Ureter (tissue), 1 donor: Measurements from ENCODE around the gene LGALSL. TPM values are rescaled to one million over a fixed set of nuclear protein-coding genes. Genes with fewer than 3 reads are reported as not detected.

Source experiments
- DNase-seq: peaks from one replicate; pipeline ENCODE4 v3.0.0-alpha.2; 2020; ENCODE audit warnings: low spot score
- total RNA-seq: library from RNA; stranded (reverse); gene quantifications from one replicate; pipeline ENCODE4 v1.2.4, GENCODE V29; 2023
- donor health status: DM: yes; HTN: yes; CAD: no.

The LGALSL gene
- total RNA-seq, 1 donor from 2014 or later, result 10.0 TPM

DNA sequence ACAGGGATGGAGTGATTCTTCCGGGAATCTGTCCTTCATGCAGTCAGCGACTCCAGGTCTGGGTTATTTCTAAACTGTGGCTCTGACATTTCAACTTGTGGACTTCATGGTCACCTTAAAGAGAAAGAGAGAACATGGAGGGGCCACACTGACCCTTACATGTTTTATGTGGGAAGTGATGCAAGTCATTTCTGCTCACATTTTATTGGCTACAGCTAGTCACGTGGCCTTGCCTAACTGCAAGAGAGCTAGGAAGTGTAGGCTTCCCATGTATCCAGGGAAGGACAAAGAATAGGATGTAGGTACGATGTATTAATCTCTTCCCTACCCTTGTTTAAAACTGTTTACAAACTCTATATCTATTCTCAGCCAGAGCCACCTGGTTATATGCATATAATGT, 39.8 kb downstream of the LGALSL start:
- no peak for DNase-seq

DNA sequence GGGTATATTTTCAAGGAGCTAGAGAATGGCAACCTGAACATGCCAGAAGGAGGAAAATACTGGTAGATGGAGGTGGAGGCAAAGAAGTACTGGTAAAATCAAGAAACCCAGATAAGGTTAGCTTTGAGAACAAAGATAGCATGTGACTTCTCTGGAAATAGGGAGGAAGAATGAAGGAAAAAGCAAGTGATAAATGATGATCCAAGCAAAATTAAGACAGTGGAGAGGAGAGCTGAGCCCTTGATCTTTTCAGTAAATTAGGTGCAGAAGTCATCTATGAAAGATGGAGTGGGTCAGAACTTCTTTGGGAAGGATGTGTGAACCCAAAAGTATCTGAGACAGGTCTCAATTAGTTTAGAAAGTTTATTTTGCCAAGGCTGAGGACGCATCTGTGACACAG, 44.5 kb downstream of the LGALSL start:
- no peak for DNase-seq

DNA sequence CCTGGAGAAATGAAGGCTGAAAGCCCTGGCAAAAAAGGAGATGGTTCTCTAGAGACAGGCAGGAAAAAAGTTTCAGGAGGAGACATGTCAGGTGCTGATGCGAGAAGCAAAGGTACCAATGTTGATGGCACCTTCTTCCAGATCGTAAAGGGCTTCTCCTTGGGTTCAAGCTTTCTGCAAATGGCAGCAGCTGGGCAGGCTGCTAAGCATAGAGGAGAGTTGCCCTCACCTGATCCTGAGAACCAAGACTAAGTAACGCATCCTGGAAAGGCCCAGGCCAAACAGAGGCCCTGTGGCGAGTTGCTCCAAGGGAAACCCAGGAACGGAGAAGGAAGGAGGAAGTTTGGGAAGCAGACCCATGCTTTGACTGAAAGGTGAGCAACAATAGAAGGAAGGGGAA, 46.6 kb downstream of the LGALSL start:
- DNase-seq, result no peak

DNA sequence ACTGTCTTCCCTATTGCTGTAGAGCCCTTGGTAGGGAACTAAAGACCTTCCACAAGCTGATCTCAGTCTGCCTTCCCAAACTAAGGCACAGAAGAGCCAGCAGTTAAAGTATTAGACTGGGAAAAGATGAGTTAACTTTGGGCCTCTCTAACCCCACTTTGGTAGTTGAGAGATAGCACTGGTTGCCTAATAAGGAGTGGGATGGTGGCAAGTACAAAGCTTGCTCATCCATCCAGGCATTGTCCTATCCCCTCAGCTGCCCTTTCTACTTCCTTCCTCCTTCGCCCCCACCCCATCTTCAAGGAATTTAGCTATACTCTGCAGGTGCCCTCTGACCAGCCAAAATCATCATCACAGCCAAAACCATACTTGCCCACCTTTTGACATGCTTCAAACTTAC, 48.0 kb downstream of the LGALSL start:
- DNase-seq, result no peak

DNA sequence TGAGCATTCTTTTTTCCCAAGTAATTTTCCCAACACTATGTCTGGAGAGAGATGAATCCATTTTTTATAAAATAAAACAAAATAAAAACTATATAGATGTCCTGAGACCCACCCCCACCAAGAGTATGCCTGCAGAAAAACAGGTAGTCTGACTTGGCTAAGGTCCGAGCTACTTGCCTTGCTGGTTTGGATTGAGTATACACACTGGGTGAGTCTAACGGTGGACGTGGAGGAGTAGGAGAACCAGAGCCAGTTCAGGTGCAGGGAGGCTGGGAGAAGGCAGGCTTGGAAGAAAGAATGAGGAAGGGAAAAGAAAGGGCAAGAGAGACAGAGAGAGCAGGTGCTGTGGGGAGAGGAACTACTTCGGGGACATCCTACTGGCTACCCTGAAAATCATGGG, 48.9 kb downstream of the LGALSL start:
- no peak for DNase-seq

DNA sequence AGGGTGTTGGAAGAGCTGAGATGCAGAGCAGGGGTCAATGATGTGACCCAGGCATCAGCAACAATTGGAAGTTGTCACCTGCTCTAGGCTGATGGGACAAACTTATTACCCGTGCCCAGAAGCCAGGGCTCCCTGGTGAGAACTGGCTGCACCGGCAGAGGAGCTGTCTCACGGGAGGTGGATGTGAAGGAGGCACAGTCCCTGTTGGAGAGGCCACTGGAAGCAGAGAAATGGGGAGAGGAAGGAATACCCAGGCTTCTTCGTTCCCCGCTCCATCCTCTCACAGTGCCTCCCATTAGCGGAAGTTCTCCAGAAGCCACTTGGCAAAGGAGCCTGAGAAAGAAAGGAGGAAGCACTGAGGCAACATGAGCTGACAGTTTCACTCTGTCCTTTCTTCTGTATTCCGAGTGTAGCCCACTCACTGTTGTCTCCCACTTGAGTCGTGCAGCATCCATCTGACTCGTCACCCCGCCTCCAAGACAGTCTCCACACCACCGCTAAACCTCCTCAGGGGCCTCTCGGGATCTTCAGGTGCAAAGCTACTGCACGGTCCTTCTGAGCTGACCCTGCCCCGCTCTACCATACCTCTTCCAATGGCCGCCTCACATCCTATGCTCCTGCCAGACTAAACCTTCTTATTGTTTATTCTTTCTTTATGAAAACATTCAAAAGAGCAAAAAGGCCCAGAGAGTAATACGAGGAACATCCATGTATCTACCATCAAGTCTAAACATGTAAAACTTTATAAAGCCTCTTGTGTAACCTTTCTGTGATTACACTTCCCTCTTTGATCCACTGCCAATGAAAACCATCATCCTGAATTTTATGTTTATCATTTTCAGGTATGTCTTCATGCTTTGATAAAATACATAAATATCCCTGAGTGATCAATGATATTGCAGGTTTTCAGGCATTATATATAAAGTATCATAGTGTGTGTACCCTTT, 51.1 kb downstream of the LGALSL start:
- DNase-seq, result no peak

DNA sequence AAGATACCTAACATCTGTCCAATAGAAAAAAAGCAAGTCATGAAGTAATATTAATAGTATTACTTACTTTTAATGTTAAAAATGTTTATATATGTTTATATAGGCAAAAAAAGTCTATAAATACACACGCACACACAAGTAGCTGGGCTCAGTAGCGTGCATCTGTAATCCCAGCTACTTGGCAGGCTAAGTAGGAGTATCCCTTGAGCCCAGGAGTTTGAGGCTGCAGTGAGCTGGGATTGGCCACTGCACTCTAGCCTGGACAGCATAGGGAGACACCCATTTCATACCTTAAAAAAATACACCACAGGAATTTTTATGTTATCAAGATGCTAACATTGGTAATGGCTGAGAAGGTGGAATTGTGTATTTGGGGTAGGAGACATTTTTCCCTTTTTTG, 52.7 kb downstream of the LGALSL start:
- no peak for DNase-seq

Other genes starting within 250 kb of the LGALSL start
- 51.1 TPM for gene AFTPH, start 70.2 kb downstream of the LGALSL start, total RNA-seq
- gene SERTAD2, start 199.8 kb downstream of the LGALSL start, total RNA-seq, result 23.1 TPM